SH-SY5Y (cell line): ENCODE results near the gene ENGASE.

Experiments
- GATA2 ChIP-seq: IDR thresholded peaks from 2 replicates; pipeline ENCODE4 v1.6.1; 2011; ENCODE audit warnings: mild to moderate bottlenecking, low read depth, low read length
- GATA3 ChIP-seq: IDR thresholded peaks from 2 replicates; pipeline ENCODE4 v1.6.1; 2011; ENCODE audit warnings: low read depth, mild to moderate bottlenecking, low read length, moderate library complexity

DNA sequence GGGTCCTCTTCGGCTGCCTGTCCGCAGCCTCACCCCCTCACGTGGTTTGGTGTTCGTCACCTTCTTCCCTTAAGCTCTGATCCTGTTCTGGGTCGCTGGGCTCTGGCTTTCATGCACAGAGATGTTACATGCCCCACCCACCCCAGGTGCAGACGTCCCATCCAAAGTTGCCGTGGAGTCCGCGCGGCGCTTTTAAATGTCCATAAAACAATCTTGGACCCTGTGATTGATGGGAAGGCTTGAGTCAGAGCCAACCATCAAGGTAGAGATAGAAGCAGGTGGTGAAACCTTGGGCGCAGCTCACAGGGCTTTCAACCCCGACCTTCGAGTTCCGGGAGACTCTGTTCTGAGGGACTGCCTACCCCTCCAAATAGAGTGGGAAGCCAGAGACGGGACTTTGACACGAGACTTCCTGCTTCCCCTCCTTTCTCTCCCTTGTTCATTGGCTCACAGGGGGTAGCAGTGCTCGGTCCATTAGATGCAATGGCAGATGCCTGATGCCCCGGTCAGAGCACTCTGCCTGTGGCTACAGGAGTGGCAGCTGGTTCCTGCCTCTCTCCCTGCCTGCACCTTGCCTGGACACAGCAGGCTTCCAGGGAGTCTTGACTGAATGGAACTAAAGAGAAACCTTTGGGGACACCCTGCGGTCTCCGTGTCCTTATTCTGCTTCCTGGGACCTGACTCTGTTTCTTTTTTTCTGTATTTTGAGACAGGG lies 4.0 kb downstream of the ENGASE start:
- no peak for TF ChIP-seq GATA3
- no peak for TF ChIP-seq GATA2
